ENCODE data around the gene PSMB1.
"Not testable (repeated sequence)": the region's sequence is repeated elsewhere in the genome, so short reads cannot be mapped to it uniquely, and the experiment has no call there.

Gene PSMB1

DNA sequence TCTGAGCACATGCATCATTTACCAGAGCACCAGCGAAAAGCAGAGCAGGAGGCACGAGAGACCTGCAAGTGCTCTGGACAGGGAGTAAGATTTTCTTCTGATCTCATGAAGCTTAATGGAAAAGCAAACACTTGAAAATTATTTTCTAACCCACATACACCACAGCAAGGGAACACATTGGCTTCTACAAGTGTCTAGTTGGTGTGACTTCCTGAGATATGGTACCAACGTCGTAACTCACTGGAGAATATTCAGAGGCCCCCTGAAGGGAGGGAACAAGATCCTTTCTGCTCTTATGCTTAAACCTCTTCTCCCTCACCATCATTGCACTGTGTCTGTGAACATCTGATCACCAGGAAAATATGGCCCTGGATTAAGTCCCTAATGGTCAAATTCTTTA, 48.6 kb downstream of the PSMB1 start:
- DNase-seq (ENCODE audit: extremely low read depth in 1 of 2, low read depth in 1 of 2): no peak

GRCh38 chr6:170503414-170503761, 49.7 kb downstream of the PSMB1 start:
- no peak for DNase-seq (ENCODE audit: extremely low read depth in 1 of 2, low read depth in 1 of 2)

DNA sequence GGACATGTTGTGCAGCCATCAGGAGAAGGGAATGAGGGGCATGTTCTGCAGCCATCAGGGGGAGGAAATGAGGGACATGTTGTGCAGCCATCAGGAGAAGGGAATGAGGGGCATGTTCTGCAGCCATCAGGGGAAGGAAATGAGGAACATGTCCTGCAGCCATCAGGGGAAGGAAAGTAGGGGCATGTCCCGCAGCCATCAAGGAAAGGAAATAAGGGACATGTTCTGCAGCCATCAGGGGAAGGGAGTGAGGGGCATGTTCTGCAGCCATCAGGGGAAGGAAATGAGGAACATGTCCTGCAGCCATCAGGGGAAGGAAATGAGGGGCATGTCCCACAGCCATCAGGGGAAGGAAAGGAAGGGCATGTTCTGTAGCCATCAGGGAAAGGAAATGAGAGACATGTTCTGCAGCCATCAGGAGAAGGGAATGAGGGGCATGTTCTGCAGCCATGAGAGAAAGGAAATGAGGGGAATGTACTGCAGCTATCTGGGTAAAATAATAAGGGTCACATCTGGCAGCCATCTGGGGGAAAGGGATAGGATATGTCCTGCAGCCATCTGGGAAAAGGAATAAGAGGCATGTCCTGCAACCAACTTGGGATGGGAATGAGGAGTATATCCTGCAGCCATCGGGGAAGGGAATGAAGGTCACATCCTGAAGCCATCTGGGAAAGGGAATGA, 50.2 kb downstream of the PSMB1 start:
- DNase-seq (ENCODE audit: extremely low read depth in 1 of 2, low read depth in 1 of 2): not testable (repeated sequence)

- not testable (repeated sequence) for DNase-seq (ENCODE audit: extremely low read depth in 1 of 2, low read depth in 1 of 2)
Observed at GRCh38 chr6:170502268-170502667, 50.8 kb downstream of the PSMB1 start.

- DNase-seq (ENCODE audit: extremely low read depth in 1 of 2, low read depth in 1 of 2): no peak
Observed at GRCh38 chr6:170500955-170501590, 52.0 kb downstream of the PSMB1 start.

DNA sequence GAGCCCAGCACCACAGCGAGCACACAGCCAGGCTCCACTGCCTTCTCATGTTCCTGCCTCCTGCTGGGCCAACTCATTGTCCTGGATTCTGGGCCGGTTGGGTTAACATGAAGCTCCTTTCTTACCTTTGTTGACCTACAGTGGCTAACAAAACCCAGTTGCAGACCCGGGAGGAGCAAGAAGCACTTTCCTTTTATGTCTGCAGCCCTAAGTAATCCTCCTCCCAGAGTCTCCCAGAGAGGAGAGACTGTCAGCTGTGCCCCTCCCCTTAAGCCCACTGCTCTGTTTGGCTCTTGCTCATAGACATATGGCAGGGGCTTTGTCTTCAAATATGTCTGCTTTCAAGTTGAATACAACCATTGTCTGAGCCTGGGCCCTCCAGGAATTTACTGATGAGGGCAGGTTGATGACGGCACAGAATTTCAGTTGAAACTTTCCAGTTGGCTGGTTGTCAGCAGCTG, 55.2 kb downstream of the PSMB1 start:
- DNase-seq (ENCODE audit: extremely low read depth in 1 of 2, low read depth in 1 of 2): no peak

GRCh38 chr6:170493354-170493753, 59.8 kb downstream of the PSMB1 start:
- DNase-seq (ENCODE audit: extremely low read depth in 1 of 2, low read depth in 1 of 2): no peak

GRCh38 chr6:170490259-170490658, 62.8 kb downstream of the PSMB1 start:
- DNase-seq (ENCODE audit: extremely low read depth in 1 of 2, low read depth in 1 of 2): no peak

DNA sequence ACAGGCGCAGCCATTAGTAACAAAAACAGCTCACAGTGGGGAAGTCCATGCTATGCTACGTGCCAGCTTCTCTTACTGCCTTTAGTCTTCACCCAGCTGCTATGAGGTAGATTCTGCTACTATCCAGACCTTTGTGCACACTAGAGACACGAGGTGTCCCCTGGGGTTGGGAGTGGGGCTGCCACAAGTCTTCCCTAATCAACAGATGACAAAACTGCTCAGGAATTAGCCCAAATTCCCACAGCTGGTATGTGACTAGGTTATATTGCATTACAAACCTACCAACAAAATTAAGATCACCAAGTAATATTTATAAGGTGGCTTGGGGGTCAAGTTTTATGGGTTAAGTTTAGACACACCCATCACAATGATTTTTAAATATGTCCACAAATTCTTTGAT, 63.3 kb downstream of the PSMB1 start:
- no peak for DNase-seq (ENCODE audit: extremely low read depth in 1 of 2, low read depth in 1 of 2)

DNA sequence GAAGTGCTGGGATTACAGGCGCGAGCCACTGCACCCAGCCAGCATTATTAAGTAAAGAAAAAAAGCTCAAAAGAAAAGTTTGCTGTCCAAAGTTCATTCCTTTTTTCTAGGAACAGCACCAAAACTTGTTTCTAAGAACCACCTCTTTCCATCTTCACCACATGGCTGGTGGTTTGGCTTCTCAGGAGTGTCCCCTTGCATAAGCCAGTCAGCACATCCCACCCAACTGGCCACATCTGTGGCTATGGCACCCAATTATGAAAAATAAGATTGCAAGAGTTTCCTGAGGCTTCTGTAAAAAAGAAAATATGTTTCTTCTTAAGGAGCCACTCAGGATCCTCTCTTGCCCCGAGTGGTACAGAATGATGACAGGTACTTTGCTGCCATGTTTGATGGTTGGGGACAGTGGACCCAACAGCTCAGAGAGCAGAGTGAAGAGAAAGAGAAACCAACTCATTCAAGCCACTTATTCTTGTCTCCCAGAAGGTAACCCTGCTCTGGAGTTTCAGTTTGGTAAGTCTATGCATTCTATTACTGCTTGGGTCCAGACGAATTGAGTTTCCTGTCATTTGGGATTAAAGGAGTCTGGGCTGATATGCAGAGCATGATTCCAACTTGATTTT, 65.3 kb downstream of the PSMB1 start:
- no peak for DNase-seq (ENCODE audit: extremely low read depth in 1 of 2, low read depth in 1 of 2)

DNA sequence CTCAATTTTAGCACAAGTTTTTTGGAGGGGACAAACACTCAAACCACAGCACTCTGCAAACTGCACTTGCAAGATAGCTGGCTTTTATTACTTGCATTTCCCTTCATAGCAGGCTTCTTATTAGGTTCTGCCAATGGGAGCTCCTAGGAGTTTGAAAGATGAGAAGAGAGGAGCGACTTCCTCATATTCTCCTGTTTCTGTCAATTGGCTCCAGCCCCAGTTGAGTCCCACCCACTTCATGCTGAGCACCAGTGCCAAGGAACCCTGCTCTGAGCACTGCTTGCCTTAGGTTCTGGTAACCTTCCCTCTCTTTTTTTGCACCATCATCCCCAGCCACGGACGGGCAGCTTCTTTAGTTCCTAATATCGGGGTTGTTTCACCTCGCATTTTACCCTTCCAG, 67.9 kb downstream of the PSMB1 start:
- no peak for DNase-seq (ENCODE audit: extremely low read depth in 1 of 2, low read depth in 1 of 2)

Measured in stimulated activated CD8-positive, alpha-beta memory T cell treated with anti-CD3 and anti-CD28 coated beads, Interleukin-7, amount 100 ng/mL, for 48 hours (primary cell).